Measurements from ENCODE around the gene SEPHS1.

GRCh38 chr10:13386021-13386420 is 37.9 kb upstream of the SEPHS1 start:
- TF ChIP-seq FOXK2 (IDR thresholded peaks at IDR 0.05), result no peak
- TF ChIP-seq PKNOX1 (IDR thresholded peaks at IDR 0.05), result no peak
- no peak for TF ChIP-seq FOXM1 (IDR thresholded peaks at IDR 0.05; ENCODE audit: borderline replicate concordance)
